SK-N-MC (cell line): ENCODE data around the gene EN2.
A peak's percentile ranks its signal among the peaks of the same experiment; 100 is the strongest.

Experiments used
- DNase-seq: peaks from one replicate; pipeline ENCODE4 v3.0.0-alpha.2; 2011; ENCODE audit warnings: low read depth, low spot score
- H3K27ac ChIP-seq: fragments of 200-600 bp; sonication (generic); 2 replicates; pipeline ENCODE4 v1.5.1; 2016; ENCODE audit warnings: mixed run types
- H3K36me3 ChIP-seq: fragments of 200-600 bp; sonication (generic); 2 replicates; pipeline ENCODE4 v1.6.1; 2017; ENCODE audit warnings: antibody characterized with exemption, low read length, mixed read lengths; ENCODE audit not compliant: insufficient read depth
- H3K4me3 ChIP-seq: fragments of 200-600 bp; sonication (generic); 2 replicates; pipeline ENCODE4 v1.5.1; 2016
- H3K9ac ChIP-seq: fragments of 200-600 bp; sonication (generic); 2 replicates; pipeline ENCODE4 v1.8.0; 2017; ENCODE audit warnings: mixed run types, mixed read lengths; ENCODE audit not compliant: insufficient read length
- H3K9me3 ChIP-seq: fragments of 200-600 bp; sonication (generic); 2 replicates; pipeline ENCODE4 v1.6.1; 2017; ENCODE audit warnings: low read depth, mild to moderate bottlenecking, antibody characterized with exemption, low read length, moderate library complexity, mixed read lengths
- EZH2 ChIP-seq: fragments of 200-600 bp; sonication (generic); IDR thresholded peaks from one replicate; pipeline ENCODE4 v1.6.1; 2017; ENCODE audit warnings: antibody characterized with exemption
- FOXP2 ChIP-seq: optimal IDR thresholded peaks from 2 replicates; pipeline ENCODE3; 2011; ENCODE audit warnings: mild to moderate bottlenecking, moderate library complexity; ENCODE audit not compliant: insufficient read depth; ENCODE audit errors: extremely low read length, control extremely low read depth
- POLR2AphosphoS5 ChIP-seq: IDR thresholded peaks from 2 replicates; pipeline ENCODE4 v1.6.1; 2012; ENCODE audit warnings: mild to moderate bottlenecking, low read depth, low read length, borderline replicate concordance

Gene EN2

DNA sequence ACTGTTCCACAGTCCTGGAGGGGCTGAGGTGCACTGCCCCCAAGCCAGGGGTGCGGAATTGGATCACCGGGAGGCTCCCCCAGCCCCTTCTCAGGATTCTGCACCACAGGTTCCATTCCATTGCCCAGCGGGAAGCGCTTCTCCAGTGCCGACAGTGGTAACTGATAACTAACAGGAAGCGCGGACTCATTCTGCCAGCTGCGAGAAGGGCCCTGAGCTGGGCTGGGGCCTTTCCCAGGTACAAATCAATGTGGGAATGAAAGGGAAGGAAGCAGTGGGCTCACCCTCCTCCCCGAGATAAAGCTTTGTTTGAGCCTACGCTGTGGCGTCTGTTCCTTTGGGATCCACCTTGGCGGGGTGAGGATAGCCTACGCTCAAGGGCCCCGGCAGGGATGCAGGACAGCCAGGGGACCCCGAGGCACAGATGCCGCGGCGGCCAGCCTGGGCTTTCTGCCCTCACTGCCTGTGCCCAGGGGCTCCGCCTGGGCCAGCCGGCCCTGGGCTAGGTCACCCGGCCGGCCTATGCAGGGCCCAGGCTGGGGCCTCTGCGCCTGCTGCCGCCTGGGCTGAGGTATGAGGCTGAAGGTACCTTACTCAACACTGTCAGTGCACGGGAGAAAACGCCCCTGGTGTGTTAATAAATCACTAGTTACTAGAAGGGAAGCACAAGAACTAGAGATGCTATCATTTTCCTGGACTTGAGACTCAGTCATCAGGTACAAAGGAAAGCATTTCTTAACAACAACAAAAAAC lies 39.4 kb downstream of the EN2 start:
- no peak overlapping the region for H3K27ac ChIP-seq
- H3K36me3 ChIP-seq, result no peaks in the 10 kb centered on the region
- no peak for DNase-seq
- H3K9me3 ChIP-seq, result no peaks in the 10 kb centered on the region
- no peak overlapping the region for H3K9ac ChIP-seq
- H3K4me3 ChIP-seq, result no peak overlapping the region
- TF ChIP-seq FOXP2, result no peak
- no peak for TF ChIP-seq POLR2AphosphoS5
- no peak for TF ChIP-seq EZH2

DNA sequence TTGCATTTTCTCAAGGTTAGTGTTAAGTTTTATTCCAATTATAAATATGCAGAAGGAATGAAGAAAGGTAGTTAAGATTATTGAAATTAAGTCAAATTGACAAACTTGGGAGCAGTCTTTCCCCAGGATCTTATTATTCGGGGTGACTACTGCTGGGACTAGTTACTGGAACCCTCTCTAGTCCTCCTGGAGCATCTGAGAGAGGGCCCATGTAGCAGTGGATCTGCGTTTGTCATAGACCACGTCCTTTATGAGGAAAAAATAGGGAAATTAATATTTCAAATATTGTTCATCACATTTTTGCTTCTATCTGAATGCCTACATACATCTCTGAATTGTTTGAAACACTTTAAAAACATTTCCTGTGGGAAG lies 47.5 kb downstream of the EN2 start:
- no peak for DNase-seq
- Histone ChIP-seq H3K36me3 (no peaks in the 10 kb centered on the region), H3K9ac (no peak overlapping the region), H3K9me3 (no peaks in the 10 kb centered on the region), H3K4me3 (no peak overlapping the region), H3K27ac (no peak overlapping the region)
- TF ChIP-seq FOXP2, result no peak
- no peak for TF ChIP-seq POLR2AphosphoS5

DNA sequence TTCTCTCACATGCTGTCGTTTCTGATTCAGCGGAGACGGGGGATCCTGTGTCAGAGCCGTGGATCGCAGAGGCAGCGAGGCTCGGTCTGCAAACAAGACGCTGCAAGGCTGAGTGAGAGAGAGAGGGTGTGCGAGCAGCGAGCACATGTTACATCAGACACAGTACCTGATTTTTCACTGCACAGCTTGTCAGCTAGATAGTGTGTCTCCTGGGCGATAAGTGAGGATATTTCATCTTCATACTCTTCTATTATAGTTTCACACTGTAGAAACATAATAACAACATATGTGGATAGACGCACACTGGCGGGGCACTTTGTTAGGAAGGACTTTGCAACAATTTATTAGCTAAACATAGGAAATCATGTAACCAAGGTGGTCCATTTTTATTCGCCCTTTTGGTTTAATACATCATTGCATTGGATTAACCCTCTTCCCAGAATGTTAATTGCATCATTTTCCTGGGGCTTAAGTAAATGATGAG lies 49.0 kb downstream of the EN2 start:
- peak overlapping the region; percentile 5; the same call in 1 of the 2 replicates for H3K27ac ChIP-seq
- DNase-seq, result no peak
- TF ChIP-seq POLR2AphosphoS5 (no peak), EZH2 (no peak), FOXP2 (no peak)
- no peaks in the 10 kb centered on the region for H3K9me3 ChIP-seq
- peak overlapping the region; percentile 69 for H3K4me3 ChIP-seq
- H3K9ac ChIP-seq, result peak overlapping the region; percentile 72
- H3K36me3 ChIP-seq, result no peaks in the 10 kb centered on the region

DNA sequence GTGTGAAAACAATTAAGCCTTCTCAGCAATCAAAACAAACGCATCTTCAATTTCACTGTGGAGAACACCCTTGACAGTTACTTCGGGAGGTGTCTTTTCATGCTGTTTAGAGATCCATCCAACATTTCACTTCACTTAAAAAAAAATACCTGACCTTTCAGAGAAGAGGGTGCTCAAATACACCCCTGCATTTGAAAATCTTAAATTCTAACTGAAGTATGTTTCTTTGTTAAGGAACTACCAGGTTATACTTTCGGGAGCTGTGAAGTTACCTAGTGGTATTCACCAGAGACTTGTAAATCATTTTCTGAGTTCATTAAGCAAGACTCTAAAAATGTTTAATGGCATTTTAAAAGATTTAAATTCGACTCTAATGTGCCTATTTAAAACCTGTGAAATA lies 49.6 kb downstream of the EN2 start:
- Histone ChIP-seq H3K9ac (peak overlapping the region; percentile 19), H3K36me3 (no peaks in the 10 kb centered on the region), H3K27ac (no peak overlapping the region), H3K4me3 (no peak overlapping the region), H3K9me3 (no peaks in the 10 kb centered on the region)
- TF ChIP-seq FOXP2, result no peak
- no peak for TF ChIP-seq EZH2
- no peak for TF ChIP-seq POLR2AphosphoS5
- no peak for DNase-seq

DNA sequence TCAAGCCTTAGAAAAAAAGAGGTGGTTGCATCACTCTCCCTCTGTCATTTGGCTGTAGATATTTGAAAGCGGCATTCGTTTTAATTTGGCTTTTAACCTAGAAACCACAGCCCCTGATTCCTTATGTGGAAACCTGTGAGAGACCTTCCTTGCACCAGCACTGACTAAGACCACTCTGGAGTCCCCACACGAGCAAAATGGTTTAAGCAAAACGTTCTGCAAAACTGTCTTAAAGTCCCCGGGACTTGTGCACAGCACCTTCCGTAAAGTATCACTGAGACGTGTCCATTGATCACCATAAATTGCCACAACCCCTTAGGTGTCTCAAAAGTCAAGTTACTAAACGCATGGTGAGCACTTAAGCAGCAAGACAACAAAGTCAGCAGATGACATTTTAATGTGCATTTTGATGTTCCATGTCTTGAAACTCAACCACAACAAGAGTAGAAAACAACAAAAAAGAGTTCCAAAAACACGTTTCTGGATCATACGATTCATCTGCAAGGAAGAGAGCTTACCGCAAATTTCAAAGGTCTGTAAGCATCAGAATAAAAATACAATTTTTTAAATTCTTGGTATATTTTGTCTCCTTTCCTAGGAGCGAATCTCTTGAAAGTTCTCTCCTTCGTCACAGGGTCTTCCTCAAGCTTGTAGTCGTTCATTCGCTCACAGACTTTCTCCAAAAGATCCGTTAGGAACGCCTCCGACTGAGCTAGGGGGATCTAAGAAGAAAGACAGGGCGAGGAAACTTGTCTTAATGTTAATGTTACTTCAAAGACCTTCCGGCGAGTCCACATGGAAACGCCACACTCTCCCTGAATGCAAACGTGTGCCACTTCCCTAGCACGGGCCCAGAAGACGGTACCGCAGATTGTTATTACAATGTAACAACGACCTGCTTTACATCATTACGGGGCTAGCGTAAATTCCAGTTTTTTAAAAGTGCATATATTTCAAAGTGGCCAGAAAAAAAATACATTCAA lies 50.7 kb downstream of the EN2 start:
- Histone ChIP-seq H3K27ac (peak overlapping the region; percentile 53), H3K9me3 (no peaks in the 10 kb centered on the region), H3K4me3 (no peak overlapping the region), H3K36me3 (no peaks in the 10 kb centered on the region), H3K9ac (peak overlapping the region; percentile 40)
- no peak for DNase-seq
- TF ChIP-seq FOXP2 (no peak), POLR2AphosphoS5 (no peak), EZH2 (no peak)

DNA sequence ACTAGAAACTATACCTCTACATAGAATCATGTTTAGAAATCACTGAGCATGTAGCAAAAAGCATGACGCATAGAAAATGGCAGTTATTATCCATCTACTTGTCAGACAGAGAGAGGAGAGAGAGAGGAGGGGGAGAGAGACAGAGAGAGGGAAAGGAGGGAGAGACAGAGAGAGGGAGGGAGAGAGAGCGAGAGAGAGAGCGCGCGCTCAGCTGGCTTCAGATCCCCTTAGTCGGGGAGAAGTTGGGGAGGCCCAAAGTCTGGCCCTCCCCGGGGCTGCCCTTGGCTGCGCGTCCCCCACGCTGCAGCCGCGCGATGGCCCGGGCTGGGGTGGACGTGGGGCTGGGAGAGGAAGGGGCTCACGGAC lies 51.4 kb downstream of the EN2 start:
- Histone ChIP-seq H3K9ac (no peak overlapping the region), H3K27ac (no peak overlapping the region), H3K36me3 (no peaks in the 10 kb centered on the region), H3K9me3 (no peaks in the 10 kb centered on the region), H3K4me3 (no peak overlapping the region)
- DNase-seq, result no peak
- no peak for TF ChIP-seq EZH2
- no peak for TF ChIP-seq POLR2AphosphoS5
- TF ChIP-seq FOXP2, result no peak

DNA sequence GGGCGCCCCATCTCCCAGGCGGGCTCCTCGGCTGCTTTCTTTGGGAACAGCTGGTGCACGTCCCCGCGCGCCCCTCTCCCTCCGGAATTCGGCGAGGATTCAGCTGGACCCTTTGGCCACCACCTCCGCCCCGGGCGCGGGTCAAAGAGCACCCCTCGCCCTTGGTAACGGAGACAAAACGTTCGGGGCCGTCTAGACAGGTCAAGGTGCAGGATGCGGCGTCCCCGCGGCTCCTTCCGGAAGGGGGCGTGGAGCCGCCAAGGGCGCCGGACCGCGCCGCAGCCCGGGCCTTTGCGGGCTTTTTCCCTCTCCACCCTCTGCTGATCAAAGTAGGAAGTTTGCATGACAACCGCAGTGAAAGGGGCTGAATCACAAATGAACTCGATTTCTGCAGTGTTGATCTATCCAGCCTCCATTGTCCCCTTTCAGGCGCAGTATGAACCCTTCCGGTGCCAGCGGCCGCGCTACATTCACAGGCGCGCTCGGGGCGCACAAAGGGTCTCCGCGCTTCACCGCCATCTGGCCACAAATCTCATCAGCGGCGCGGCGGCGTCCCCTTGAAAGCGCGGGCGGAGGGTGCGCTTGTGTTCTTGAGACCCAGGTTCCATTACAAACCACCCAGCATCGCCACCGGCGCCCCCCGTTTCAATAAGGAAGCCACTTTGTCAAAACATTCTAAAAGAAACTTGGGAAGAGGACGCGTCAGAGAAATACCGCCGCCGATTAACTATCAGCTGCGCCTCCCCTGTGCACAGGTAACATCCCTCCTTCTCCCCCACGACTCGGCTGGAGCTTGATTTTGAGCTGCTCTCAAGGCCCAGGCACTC lies 52.0 kb downstream of the EN2 start:
- Histone ChIP-seq H3K9ac (no peak overlapping the region), H3K9me3 (no peaks in the 10 kb centered on the region), H3K4me3 (no peak overlapping the region), H3K27ac (no peak overlapping the region), H3K36me3 (no peaks in the 10 kb centered on the region)
- TF ChIP-seq EZH2, result no peak
- no peak for TF ChIP-seq POLR2AphosphoS5
- TF ChIP-seq FOXP2, result no peak
- DNase-seq, result no peak
